Uterus (tissue), 2 donors: ENCODE data around the gene HIP1R.
"Not testable (repeated sequence)": the region's sequence is repeated elsewhere in the genome, so short reads cannot be mapped to it uniquely, and the experiment has no call there.

ENCODE experiments used
- POLR2A ChIP-seq, 2 donors: fragments of 450-650 bp; IDR thresholded peaks; one replicate each; pipeline ENCODE4 v1.6.1; 2016; ENCODE audit warnings: antibody characterized with exemption in 2 of 2, mild to moderate bottlenecking in 1 of 2, moderate library complexity in 1 of 2
- TF ChIP-seq, protein P1 (sequence below), 4 experiments: fragments of 200-600 bp in 2 of 4; fragments of 450-650 bp in 2 of 4; sonication (generic) in 2 of 4; IDR thresholded peaks; one replicate each; pipeline ENCODE4 v1.5.1; 2016 to 2019; ENCODE audit warnings: antibody characterized with exemption in 4 of 4, mild to moderate bottlenecking in 2 of 4, moderate library complexity in 1 of 4

- TF ChIP-seq, protein P1, sequence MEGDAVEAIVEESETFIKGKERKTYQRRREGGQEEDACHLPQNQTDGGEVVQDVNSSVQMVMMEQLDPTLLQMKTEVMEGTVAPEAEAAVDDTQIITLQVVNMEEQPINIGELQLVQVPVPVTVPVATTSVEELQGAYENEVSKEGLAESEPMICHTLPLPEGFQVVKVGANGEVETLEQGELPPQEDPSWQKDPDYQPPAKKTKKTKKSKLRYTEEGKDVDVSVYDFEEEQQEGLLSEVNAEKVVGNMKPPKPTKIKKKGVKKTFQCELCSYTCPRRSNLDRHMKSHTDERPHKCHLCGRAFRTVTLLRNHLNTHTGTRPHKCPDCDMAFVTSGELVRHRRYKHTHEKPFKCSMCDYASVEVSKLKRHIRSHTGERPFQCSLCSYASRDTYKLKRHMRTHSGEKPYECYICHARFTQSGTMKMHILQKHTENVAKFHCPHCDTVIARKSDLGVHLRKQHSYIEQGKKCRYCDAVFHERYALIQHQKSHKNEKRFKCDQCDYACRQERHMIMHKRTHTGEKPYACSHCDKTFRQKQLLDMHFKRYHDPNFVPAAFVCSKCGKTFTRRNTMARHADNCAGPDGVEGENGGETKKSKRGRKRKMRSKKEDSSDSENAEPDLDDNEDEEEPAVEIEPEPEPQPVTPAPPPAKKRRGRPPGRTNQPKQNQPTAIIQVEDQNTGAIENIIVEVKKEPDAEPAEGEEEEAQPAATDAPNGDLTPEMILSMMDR (IDR thresholded peaks at IDR 0.05): not testable (repeated sequence)
- not testable (repeated sequence) for TF ChIP-seq POLR2A (IDR thresholded peaks at IDR 0.05)
These were observed 57.5 kb downstream of the HIP1R start for GRCh38 chr12:122892724-122893123.
